ENCODE data around the gene PLPP4.

PLPP4 gene

DNA sequence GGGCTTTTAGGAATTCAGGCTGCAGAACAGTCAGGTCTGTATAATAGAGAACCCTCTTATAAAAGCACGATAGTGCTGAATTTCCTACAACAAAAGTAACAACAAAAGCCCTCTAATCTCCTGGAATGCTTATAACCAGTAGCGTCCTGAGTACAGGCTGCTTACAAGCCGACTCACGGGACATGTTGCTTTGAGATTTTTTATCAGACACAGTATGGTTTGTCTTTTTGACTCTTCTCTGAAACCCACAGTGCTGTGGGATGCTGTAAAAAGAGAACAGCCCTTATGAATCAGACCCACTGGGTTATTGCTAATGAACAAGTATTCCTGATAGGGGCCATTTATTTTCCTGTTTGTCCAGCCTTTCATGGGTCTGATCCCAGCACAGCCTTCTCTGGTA lies 59.4 kb downstream of the PLPP4 start:
- in situ Hi-C loops (cut with MboI; ENCODE audit: low sequenced_read_pairs), result no loop called here

DNA sequence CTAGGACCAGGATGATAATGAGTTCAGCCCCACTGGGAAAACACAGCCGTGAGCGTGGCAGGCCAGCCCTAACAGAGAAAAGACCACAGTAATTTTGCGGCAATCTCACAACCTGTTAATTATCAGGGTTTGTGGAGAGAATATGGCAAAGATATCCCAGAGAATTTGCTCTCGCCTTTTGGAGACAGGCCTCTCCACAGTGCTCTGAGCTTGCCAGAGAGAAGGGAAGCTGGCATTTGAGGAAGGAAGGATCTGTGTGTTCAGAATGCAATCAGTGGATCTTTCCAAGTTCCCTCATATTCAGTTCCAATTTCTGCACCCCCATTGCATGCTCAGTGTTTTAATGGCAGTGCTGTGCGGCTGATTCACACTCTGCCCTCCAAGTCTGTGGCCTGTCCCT lies 60.2 kb downstream of the PLPP4 start:
- in situ Hi-C loops (cut with MboI; ENCODE audit: low sequenced_read_pairs), result no loop called here

DNA sequence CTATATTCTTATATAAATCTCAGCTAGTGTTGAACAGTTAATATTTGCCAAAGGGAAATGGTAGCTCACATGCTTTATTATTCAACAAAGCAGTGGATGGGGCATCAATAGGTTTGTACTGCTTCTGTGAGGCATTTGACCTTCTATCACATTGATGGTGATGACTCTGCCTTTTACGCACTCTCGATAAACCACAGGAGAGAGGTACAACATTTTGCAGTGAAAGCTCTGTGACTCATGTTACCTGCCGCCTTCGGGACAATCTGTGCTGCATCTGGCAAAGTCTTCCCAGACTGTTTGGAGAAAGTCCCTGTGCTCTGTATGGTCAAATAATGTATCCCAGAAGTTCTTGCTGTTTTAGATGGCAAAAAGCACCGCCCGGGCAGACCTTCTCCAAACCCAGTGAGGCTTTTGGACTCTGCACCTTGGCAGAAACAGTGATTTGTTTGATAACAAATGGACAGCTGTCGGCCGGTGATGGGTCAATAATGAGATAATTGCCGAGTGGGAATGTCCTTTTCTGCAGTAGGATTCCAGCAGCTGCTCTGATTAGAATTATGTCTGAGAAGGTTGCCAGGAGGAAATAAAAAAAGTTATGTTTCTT lies 61.0 kb downstream of the PLPP4 start:
- in situ Hi-C loops (cut with MboI; ENCODE audit: low sequenced_read_pairs), result no loop called here

DNA sequence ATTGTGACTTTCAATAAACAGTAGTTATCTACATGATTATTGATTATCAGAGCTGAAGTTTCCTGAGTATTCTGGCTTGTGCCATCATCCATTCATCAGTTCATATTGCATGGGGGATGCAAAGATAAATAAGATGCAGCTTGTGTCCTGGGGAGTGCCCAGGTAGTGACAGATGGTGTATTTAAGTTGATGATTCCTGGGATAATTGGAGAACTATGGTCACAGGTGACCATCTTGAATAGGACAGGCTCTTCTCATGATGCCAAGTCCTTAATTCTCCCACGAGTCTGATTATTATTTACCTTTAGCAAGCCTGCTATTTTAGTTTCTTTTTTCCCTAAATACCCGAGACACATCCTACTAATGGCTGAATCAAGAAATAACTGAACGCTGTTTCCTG lies 64.9 kb downstream of the PLPP4 start:
- in situ Hi-C loops (cut with MboI; ENCODE audit: low sequenced_read_pairs), result no loop called here

DNA sequence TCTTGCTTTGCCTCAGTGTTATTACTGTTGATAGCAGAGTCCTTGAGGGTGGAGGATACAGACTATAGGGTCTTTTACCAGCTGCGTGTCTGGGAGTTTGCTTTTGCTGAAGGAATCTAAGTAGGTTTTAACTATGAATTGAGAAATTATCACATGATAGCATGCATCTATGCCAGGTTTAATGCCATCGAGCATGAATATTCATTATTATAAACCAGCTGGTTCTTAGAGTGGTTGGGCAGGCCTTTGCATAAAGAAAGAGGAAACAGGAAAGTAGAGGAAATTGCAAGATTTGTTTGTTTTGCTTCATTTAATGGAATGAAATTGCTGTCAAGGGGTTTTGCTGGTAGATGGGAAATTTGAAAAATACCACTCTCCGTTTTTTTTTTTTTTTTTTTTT lies 70.7 kb downstream of the PLPP4 start:
- in situ Hi-C loops (cut with MboI; ENCODE audit: low sequenced_read_pairs), result no loop called here

DNA sequence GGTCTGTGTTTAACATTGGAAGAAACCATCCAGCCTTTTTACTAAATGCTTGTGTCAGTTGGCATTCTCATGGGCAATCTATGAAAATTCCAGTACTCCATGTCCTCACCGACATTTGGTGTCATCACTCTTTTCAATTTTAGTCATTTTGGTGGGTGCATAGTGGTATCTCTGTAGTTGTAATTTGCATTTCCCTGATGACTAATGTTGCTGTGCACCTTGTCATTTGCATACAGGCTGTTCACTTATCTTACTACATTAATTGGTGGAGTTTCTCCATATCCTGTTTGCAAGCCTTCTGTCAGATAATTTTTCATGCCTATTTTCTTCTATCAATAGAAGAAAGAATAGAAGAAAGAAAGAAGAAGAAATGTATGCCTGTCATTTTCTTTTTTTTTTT lies 73.7 kb downstream of the PLPP4 start:
- in situ Hi-C loops (cut with MboI; ENCODE audit: low sequenced_read_pairs), result no loop called here

DNA sequence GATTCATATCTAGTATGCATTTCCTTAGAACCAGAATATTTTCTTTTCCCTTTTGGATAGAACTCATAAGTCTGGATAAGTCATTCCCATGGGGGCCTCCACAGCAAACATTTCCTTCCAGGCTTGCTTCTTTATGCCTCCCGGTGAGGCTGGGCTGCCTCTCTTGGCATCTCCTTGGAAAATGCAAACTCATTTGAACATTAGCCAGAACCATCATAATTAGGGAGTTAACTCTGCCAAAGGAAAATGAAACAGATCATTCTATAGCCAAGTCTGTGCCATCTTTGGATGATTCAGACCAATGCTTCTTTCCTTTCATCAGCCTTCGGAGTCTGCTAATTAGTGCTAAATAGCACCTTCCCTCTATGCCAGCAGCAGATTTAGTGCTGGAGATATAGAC lies 81.1 kb downstream of the PLPP4 start:
- in situ Hi-C loops (cut with MboI; ENCODE audit: low sequenced_read_pairs), result no loop called here

DNA sequence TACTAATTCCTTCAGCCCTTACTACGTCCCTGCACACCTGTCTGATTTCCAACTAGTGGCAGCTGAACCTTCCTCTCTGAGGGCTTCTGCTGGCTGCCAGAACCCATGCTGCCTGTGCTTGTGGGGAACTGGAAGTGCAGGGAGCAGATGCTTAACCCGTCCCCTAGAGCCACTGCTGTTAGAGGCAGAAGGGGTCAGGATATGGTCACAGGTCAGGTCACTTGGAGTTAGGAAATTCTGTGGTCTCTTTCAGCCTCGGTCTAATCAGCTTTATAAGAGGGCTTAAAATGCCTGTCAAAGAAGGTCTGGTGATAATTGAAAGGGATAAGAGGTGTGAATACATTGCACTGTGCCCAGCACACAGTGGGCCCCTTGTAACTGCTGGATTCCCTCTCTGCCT lies 82.0 kb downstream of the PLPP4 start:
- in situ Hi-C loops (cut with MboI; ENCODE audit: low sequenced_read_pairs), result no loop called here

DNA sequence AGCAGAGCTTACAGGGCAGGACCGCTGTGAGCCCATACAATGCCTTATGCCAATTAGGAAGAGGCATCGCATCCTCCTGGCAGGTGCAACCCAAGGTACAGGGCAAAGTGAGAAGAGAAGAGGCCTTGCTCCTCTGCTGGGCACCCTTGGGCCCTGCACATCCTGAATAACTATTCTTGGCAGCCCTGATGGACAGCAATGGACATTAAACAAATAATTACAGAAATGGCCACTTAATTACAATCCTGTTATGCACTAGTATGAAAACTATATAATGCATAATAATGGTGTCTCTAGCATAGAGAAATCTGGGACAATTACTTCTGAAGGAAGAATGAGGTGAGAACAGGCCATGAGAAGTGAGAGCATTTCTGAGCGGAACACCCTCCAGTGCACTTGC lies 83.5 kb downstream of the PLPP4 start:
- in situ Hi-C loops (cut with MboI; ENCODE audit: low sequenced_read_pairs), result no loop called here

DNA sequence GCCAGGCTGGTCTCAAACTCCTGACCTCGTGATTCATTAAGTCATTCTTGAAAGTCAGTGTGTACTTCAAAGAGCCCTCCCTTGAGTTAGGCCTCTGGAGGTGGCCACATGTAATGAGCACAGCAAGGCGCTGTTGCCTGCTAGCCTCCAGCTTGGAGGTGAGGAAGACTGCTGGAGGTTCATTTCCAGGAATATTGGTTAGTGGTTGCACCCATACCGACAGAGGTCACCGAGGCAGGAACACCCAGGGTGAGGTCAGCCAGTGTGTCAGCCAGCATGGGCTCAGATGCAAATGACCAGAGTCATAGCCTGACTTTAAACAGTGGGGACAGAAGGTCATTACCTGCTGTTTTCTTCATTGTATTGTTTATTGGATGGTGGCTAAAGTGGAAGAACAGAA lies 85.0 kb downstream of the PLPP4 start:
- in situ Hi-C loops (cut with MboI; ENCODE audit: low sequenced_read_pairs), result no loop called here

DNA sequence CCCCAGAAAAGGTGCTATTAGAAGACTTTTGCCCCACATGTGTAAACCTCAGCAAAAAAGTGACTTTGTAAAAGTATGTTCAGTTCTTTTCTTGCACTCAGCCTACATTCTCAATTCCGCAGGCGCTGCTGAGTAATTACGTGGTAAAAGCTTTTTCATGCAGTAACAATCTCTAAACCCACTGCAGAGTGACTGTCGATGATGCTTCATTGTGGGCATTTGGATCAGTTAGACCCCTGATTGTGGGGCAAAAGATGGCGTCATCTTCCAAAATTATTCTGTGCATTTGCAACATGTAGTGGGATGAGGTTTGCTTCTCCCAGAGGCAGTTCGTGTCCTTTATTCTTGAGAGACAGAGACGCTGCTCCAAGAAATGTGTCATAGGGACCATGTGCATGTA lies 85.6 kb downstream of the PLPP4 start:
- in situ Hi-C loops (cut with MboI; ENCODE audit: low sequenced_read_pairs), result no loop called here

DNA sequence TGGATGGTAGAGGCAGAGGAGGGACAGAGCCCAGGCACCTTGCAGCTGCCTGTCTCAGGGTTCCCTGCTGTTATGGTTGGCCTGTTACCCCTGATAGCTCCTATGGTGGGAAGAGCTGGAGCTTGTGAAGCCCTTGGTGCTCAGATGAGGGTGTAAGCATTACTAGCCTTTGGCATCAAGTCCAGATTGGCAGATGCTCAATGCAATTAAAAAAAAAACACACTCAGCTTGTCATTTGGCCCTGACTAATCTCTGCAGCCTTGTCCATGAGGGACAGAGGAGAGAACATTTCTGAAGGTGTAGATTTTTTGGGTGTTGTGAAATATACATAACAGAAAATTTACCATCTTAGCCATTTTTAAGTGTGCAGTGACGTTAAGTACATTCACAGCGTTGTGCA lies 86.3 kb downstream of the PLPP4 start:
- in situ Hi-C loops (cut with MboI; ENCODE audit: low sequenced_read_pairs), result no loop called here

DNA sequence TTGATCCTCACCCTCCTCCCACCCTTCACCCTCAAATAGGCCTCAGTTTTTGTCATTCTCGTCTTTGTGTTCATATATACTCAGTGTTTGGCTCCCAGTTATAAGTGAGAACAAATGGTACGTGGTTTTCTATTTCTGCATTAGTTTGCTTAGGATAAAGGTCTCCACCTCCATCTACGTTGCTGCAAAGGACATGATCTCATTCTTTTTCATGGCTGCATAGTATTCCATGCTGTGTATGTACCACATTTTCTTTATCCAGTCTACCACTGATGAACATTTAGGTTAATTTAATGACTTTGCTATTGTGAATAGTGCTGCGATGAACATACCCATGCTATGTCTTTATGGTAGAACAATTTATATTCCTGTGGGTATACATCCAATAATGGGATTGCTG lies 91.2 kb downstream of the PLPP4 start:
- in situ Hi-C loops (cut with MboI; ENCODE audit: low sequenced_read_pairs), result no loop called here

DNA sequence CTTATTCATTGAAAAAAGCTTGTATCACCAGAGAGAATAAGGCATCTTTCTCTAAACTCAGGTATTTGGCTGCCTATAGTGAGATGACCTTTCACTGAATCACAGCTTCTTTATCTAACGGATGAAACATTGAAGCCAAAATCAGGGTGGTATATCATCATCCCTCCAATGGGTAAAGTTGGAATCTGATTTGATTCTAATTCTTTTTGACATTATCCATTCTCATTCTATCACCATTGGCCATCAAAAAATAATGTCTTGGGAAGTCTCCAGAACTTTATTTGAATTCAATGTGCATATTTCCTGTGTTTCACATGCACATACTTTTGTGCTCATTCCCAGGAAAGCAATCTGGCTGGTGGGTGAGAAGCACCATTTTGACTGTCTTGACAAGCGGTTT lies 95.2 kb downstream of the PLPP4 start:
- in situ Hi-C loops (cut with MboI; ENCODE audit: low sequenced_read_pairs), result no loop called here

DNA sequence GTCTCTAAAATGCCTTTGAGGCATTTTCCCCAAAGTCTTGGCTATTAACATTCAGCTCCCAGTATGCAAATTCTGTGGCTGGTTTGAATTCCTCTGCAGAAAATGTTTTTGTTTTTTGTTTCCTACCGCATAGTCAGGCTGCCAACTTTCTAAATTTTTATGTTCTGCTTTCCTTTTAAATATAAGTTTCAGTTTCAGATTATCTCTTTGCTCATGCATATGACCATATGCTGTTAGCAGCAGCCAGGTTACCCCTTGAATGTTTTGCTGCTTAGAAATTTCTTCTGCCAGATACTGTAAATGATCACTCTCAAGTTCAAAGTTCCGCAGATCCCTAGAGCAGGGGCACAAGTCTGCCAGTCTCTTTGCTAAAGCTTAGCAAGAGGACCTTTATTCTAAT lies 96.9 kb downstream of the PLPP4 start:
- in situ Hi-C loops (cut with MboI; ENCODE audit: low sequenced_read_pairs), result no loop called here

DNA sequence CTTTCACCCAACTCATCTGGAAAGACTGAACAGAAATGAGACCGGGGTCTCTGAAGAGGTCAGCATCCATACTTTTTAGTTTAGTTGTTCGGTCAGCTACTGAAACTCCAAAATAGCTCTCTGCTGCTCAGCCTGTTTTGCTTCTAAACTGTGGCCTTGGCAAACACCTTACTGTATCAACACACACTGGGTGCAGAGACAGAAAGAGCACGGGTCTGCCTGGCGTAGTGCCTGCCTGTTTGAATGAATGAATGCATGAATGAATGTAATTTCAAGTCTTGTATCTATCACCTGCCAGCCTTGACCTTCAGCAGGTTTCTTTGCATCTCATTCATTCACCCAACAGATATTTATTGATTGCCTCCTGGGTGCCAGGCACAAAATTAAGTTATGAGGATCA lies 98.4 kb downstream of the PLPP4 start:
- in situ Hi-C loops (cut with MboI; ENCODE audit: low sequenced_read_pairs), result no loop called here

DNA sequence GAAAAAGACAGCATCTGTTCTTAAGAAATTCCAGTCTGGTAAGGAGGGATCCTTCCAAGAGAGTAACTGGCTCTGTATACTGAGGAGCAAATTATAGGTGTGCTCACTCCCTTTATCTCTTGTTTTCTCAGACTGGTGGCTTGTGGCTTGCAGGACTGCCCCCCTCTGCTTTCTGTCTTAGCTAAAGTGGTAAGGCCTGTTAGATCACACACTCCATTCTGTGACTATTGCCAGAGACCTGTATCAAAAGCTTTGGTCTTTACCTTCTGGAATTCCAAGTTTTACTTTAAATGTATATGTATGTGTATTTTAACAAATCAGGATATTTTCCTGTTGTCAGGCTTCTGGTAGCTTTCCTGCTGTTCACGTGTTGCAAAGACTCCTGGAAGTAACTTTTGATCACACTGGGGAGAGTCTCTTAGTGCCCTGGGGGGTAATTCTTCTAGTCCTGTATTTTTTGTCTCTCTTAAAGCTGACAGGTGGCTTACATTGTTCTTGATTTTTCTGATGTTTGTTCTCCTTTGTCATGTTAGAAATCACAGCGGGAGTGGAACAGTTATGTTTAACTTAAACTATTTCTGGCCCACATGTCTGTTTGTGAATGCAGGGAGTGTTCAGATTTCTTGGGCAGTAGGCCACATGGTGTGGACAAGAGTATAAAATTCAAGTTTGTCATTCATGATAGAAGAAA lies 99.0 kb downstream of the PLPP4 start:
- in situ Hi-C loops (cut with MboI; ENCODE audit: low sequenced_read_pairs), result no loop called here

DNA sequence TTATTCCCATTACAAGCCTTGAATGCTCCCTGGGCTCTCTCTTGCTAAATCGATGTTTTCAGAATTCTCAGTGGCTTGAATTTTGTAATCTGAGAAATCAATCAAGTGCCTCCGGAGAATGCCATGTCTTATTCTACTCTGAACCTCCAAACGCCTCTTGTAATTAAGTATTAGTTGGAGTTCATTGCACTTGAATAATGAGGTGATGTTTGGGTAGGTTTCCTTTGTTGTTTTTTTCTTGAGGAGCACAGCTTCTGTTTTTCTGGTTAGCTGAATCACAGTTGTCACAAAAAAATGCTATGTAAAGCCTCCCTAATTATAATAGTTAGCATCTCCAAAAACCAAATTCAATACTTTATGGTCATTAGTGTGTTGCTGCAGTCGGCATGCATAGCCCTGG lies 100.3 kb downstream of the PLPP4 start:
- in situ Hi-C loops (cut with MboI; ENCODE audit: low sequenced_read_pairs), result no loop called here

DNA sequence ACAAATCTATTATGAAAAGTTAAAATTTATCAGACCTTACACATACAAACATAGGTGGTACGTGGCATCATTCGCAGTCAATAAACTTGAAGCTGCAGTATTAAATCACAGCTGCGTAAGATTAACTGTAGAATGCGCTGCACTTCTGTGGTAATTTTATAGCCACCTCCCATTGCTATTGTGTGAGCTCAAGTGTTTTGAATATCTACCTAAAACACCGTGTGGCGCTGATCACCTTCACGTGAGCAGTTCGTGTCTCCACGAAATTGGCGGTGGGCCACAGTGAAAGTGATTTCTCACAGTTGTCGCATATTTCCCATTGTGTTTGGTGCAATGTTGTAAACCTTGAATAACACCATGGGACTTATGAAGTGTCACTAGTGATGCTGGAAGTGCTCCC lies 102.8 kb downstream of the PLPP4 start:
- in situ Hi-C loops (cut with MboI; ENCODE audit: low sequenced_read_pairs), result no loop called here

DNA sequence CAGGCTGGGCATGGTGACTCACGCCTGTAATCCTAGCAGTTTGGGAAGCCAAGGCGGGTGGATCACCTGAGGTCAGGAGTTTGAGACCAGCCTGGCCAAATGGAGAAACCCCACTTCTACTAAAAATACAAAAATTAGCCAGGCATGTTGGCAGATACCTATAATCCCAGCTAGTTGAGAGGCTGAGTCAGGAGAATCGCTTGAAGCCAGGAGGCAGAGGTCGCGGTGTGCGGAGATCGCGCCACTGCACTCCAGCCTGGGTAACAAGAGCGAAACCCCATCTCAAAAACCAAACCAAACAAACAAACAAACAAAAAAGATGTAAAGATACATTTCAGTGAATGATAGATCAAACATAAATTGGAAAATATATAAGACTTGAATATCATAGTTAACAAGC lies 105.9 kb downstream of the PLPP4 start:
- in situ Hi-C loops (cut with MboI; ENCODE audit: low sequenced_read_pairs), result no loop called here

DNA sequence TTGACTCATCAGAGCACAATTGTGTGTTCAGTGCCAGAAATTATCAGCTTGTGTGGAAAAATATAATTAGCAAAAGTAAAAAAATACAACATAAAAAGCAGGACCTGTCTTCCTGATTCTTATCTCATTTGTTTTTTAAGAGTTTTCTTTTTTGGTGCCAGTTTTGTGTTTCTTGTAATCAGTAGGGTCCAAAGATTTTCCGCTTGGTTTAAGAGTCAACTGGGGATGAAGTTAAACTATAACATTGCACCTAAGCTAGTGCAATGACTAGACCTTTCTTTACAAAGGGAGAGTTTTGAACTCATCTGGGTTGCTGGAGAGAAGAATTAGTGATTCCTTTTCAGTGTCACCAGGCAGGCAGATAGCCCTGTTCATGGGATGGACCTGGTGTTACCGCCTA lies 113.4 kb downstream of the PLPP4 start:
- in situ Hi-C loops (cut with MboI; ENCODE audit: low sequenced_read_pairs), result no loop called here

DNA sequence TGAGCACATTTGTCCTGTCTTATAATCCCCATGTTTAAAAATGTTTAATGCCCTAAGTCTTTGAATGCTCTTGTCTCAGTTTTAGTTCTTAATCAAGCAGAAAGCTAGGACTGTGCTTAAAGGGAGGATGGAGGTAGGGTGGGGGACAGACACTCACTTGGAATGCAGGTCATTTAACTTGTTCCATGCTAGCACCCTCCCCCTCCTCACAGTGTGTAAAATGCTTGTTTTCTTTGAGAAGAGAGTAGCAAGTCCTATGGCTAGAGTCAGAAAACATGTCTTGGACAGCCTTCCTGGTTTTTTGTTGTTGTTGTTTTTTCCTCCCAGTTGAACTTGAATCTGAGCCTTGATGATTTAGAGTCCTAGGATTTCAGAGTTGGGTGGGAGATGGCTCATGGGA lies 114.2 kb downstream of the PLPP4 start:
- in situ Hi-C loops (cut with MboI; ENCODE audit: low sequenced_read_pairs), result no loop called here

DNA sequence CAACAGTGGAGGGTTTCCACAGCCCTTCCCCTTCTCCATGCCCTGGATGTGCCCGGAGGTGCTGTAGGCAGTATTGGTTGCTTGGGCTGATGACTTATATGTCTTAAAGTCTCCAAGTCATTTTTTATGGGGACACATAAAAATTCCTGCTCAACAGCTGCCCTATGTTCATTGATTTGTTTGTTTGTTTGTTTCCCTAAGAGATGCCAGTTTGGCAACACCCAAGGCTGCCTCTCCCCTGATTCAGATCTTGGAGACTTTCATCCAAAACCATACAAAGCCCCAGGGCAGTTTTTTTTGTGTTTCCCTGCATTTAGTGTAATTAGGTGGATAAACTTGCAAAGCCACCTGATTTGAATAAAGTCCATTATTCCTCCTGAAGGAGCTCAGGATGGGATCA lies 115.3 kb downstream of the PLPP4 start:
- in situ Hi-C loops (cut with MboI; ENCODE audit: low sequenced_read_pairs), result no loop called here
